MM.1S (cell line): ENCODE data around the gene NAALADL2.

ENCODE experiments used
- DNase-seq: peaks from one replicate; pipeline ENCODE4 v3.0.0-alpha.2; 2015
- H2AFZ ChIP-seq: fragments of 300-600 bp; sonication (generic); 2 replicates; pipeline ENCODE4 v1.6.0; 2016; ENCODE audit warnings: antibody characterized with exemption, low read length
- H3F3A ChIP-seq: fragments of 300-600 bp; sonication (generic); 2 replicates; pipeline ENCODE4 v1.6.1; 2016; ENCODE audit warnings: mild to moderate bottlenecking, antibody characterized with exemption, low read length, moderate library complexity, mixed read lengths; ENCODE audit not compliant: insufficient read depth
- H3K27ac ChIP-seq: fragments of 300-600 bp; sonication (generic); 2 replicates; pipeline ENCODE4 v1.5.1; 2016; ENCODE audit warnings: mild to moderate bottlenecking, low read length
- H3K27me3 ChIP-seq: fragments of 300-600 bp; sonication (generic); replicated peaks from 2 replicates; pipeline ENCODE4 v1.6.0; 2016; ENCODE audit warnings: low read length; ENCODE audit not compliant: insufficient read depth
- H3K36me3 ChIP-seq: fragments of 300-600 bp; sonication (generic); replicated peaks from 2 replicates; pipeline ENCODE4 v1.6.1; 2016; ENCODE audit warnings: mild to moderate bottlenecking, low read length, mixed read lengths; ENCODE audit not compliant: insufficient read depth
- H3K4me1 ChIP-seq: fragments of 300-600 bp; sonication (generic); 2 replicates; pipeline ENCODE4 v1.6.1; 2016; ENCODE audit warnings: low read length, mixed read lengths
- H3K4me2 ChIP-seq: fragments of 300-600 bp; sonication (generic); 2 replicates; pipeline ENCODE4 v1.6.0; 2016; ENCODE audit warnings: low read depth, low read length
- H3K4me3 ChIP-seq: fragments of 300-600 bp; sonication (generic); 2 replicates; pipeline ENCODE4 v1.5.1; 2016; ENCODE audit warnings: low read length, mixed read lengths
- H3K79me2 ChIP-seq: fragments of 300-600 bp; sonication (generic); 2 replicates; pipeline ENCODE4 v1.6.1; 2016; ENCODE audit warnings: mixed run types, low read length, mixed read lengths
- H3K9ac ChIP-seq: fragments of 300-600 bp; sonication (generic); 2 replicates; pipeline ENCODE4 v1.6.1; 2016; ENCODE audit warnings: low read length, mixed read lengths
- H3K9me2 ChIP-seq: fragments of 300-600 bp; sonication (generic); replicated peaks from 2 replicates; pipeline ENCODE4 v1.6.1; 2016; ENCODE audit warnings: mild to moderate bottlenecking, low read length, mixed read lengths; ENCODE audit not compliant: insufficient read depth
- H3K9me3 ChIP-seq: fragments of 300-600 bp; sonication (generic); replicated peaks from 2 replicates; pipeline ENCODE4 v1.6.1; 2016; ENCODE audit warnings: mild to moderate bottlenecking, low read length, mixed read lengths; ENCODE audit not compliant: insufficient read depth
- H4K20me1 ChIP-seq: fragments of 300-600 bp; sonication (generic); 2 replicates; pipeline ENCODE4 v1.6.1; 2016; ENCODE audit warnings: mild to moderate bottlenecking, low read length, moderate library complexity, mixed read lengths; ENCODE audit not compliant: insufficient read depth
- EZH2 ChIP-seq: fragments of 300-600 bp; sonication (generic); optimal IDR thresholded peaks from 2 replicates; pipeline ENCODE3; 2017; ENCODE audit warnings: low read depth, mild to moderate bottlenecking, antibody characterized with exemption, low read length, mixed read lengths
- EZH2phosphoT487 ChIP-seq: fragments of 300-600 bp; sonication (generic); IDR thresholded peaks from 2 replicates; pipeline ENCODE4 v1.6.1; 2018; ENCODE audit warnings: antibody characterized with exemption, low read length
- TF ChIP-seq, protein P1 (sequence below): fragments of 300-600 bp; sonication (generic); IDR thresholded peaks from 2 replicates; pipeline ENCODE4 v1.5.1; 2016; ENCODE audit warnings: antibody characterized with exemption, low read length, mixed read lengths

Gene NAALADL2

DNA sequence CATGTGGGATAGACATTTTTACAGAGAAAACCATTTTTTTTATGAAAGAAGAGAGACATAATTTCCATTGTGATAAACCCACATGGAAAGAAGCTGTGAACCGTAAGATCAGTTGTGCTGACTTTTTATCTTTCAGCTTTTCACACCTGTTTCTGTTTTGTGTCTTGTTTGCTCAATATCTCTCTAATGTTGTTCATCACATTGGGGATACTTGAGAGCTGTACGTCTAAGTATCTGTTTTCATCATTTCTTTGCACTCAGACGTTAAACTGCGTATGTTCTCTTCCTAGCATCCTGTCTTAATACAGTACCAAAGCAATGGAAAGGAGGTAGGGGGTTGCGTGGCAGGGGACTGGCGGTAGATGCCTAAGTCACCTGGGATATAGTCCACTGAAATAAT, 449.0 kb downstream of the NAALADL2 start:
- H3K9me3 ChIP-seq: no peaks in the 10 kb centered on the region
- H3K79me2 ChIP-seq: no peaks in the 10 kb centered on the region
- H3K9me2 ChIP-seq: no peaks in the 10 kb centered on the region
- no peaks in the 10 kb centered on the region for H3F3A ChIP-seq
- H3K27me3 ChIP-seq: no peaks in the 10 kb centered on the region
- DNase-seq: no peak
- H3K4me1 ChIP-seq: 0 out of 2 replicates have a peak, but pooled peaks cover 4% of the 10 kb centered on the region
- no peaks in the 10 kb centered on the region for H4K20me1 ChIP-seq
- no peak overlapping the region; the same call in 1 of the 2 replicates for H3K4me2 ChIP-seq
- H3K36me3 ChIP-seq: no peaks in the 10 kb centered on the region
- H3K9ac ChIP-seq: no peak overlapping the region
- no peak overlapping the region for H3K27ac ChIP-seq
- no peak overlapping the region for H3K4me3 ChIP-seq
- no peak for TF ChIP-seq EZH2
- TF ChIP-seq EZH2phosphoT487: no peak
- TF ChIP-seq, protein P1, sequence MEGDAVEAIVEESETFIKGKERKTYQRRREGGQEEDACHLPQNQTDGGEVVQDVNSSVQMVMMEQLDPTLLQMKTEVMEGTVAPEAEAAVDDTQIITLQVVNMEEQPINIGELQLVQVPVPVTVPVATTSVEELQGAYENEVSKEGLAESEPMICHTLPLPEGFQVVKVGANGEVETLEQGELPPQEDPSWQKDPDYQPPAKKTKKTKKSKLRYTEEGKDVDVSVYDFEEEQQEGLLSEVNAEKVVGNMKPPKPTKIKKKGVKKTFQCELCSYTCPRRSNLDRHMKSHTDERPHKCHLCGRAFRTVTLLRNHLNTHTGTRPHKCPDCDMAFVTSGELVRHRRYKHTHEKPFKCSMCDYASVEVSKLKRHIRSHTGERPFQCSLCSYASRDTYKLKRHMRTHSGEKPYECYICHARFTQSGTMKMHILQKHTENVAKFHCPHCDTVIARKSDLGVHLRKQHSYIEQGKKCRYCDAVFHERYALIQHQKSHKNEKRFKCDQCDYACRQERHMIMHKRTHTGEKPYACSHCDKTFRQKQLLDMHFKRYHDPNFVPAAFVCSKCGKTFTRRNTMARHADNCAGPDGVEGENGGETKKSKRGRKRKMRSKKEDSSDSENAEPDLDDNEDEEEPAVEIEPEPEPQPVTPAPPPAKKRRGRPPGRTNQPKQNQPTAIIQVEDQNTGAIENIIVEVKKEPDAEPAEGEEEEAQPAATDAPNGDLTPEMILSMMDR: no peak
- no peak overlapping the region for H2AFZ ChIP-seq

DNA sequence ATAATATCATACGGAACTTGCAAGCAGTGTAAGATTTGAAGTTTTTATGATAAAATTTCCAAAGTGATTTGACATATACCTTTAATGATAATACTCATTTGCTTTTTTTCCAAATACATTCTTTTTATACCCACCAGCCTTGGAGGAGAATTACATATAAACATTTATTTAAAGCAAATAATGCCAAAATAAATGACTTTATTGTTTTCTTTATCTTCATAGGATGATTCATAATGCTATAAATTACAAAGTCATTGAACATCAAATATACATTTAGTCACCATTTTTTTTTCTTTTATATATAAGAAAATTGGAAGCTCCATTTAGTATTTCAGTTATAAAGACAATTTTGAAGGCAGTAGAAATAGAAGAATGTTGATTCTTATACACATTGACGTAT, 450.9 kb downstream of the NAALADL2 start:
- H3K36me3 ChIP-seq: no peaks in the 10 kb centered on the region
- no peaks in the 10 kb centered on the region for H3K9me3 ChIP-seq
- H4K20me1 ChIP-seq: no peaks in the 10 kb centered on the region
- no peak for DNase-seq
- no peak overlapping the region for H3K27ac ChIP-seq
- TF ChIP-seq EZH2 (no peak), EZH2phosphoT487 (no peak)
- TF ChIP-seq, protein P1: no peak
- H3K9ac ChIP-seq: no peak overlapping the region
- H3K4me3 ChIP-seq: no peak overlapping the region
- no peak overlapping the region for H3K4me2 ChIP-seq
- H3K27me3 ChIP-seq: no peaks in the 10 kb centered on the region
- no peak overlapping the region for H2AFZ ChIP-seq
- no peaks in the 10 kb centered on the region for H3K79me2 ChIP-seq
- H3K4me1 ChIP-seq: 0 out of 2 replicates have a peak, but pooled peaks cover 4% of the 10 kb centered on the region
- H3F3A ChIP-seq: no peaks in the 10 kb centered on the region
- H3K9me2 ChIP-seq: no peaks in the 10 kb centered on the region

DNA sequence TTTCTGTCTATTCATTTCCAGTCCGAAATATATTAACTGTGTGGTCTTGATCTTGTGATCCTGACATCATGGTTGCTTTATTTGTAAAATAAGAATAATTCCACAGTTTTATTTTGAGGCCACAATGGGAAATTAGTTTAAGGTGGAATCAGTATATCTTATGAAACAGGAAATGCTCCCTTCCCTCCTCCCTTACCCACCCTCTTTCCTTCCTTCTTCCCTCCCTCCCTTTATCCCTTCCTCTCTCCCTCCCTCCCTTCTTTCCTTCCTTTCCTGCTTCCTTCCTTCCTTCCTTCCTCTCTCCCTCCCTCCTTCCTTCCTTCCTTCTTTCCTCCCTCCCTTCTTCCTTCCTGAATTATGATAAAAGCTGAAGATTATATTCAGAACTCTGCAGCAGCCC, 452.3 kb downstream of the NAALADL2 start:
- no peaks in the 10 kb centered on the region for H3F3A ChIP-seq
- H3K9me3 ChIP-seq: no peaks in the 10 kb centered on the region
- H3K4me3 ChIP-seq: no peak overlapping the region
- H3K36me3 ChIP-seq: no peaks in the 10 kb centered on the region
- no peak overlapping the region for H3K4me2 ChIP-seq
- no peaks in the 10 kb centered on the region for H3K27me3 ChIP-seq
- DNase-seq: no peak
- H3K4me1 ChIP-seq: peaks cover 11% of the 10 kb centered on the region
- H3K9ac ChIP-seq: no peak overlapping the region
- H4K20me1 ChIP-seq: no peaks in the 10 kb centered on the region
- no peak overlapping the region for H3K27ac ChIP-seq
- no peaks in the 10 kb centered on the region for H3K9me2 ChIP-seq
- no peak for TF ChIP-seq EZH2
- TF ChIP-seq, protein P1: no peak
- TF ChIP-seq EZH2phosphoT487: no peak
- no peak overlapping the region for H2AFZ ChIP-seq
- no peaks in the 10 kb centered on the region for H3K79me2 ChIP-seq
